HG02870 (cell line): Measurements from ENCODE around the gene KCNG2.
"Not testable (repeated sequence)": the region's sequence is repeated elsewhere in the genome, so short reads cannot be mapped to it uniquely, and the experiment has no call there.

Experiments
- ATAC-seq: cut with Tn5 transposase; IDR thresholded peaks from one replicate; pipeline ENCODE4 v1.9.1; 2021; ENCODE audit warnings: mild to moderate bottlenecking, moderate library complexity; ENCODE audit not compliant: unreplicated experiment

KCNG2 gene

GRCh38 chr18:79849328-79850207, 51.8 kb downstream of the KCNG2 start:
- no peak for ATAC-seq

- no peak for ATAC-seq
Measured at GRCh38 chr18:79850731-79851130, 53.0 kb downstream of the KCNG2 start.

DNA sequence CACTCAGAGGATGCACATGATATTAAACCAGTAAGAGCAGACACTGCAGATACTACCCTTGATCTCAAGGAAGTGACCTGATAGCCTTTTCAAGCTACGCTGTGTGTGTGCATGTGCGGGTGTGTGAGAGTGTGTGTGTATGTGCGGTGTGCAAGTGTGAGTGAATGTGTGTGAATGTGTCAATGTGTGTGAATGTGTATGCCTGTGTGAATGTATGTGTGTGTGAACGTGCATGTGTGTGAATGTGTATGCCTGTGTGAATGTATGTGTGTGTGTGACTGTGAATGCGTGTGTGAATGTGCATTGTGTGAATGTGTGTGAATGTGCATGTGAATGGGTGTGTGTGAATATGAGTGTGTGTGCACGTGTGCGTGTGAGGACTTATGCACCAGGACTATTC, 53.8 kb downstream of the KCNG2 start:
- ATAC-seq: no peak

DNA sequence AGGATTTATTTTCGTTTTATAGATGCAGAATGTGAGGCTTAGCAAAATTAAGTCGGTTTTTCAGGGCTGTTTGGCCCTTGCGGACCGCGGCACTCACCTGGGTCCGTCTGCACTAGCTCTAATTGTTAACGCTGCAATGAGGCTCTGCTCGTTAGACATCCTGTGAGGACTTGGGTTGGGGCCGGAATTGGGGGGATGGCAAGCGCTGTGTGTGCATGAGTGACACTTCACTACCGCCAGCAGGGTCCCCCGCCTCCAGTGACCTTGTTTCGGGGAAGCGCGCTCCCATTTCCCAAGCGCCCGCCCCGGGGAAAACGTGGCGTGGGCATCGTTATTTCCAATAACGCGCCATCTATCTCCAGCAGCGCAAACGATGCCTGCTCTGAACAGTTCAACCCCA, 54.2 kb downstream of the KCNG2 start:
- no peak for ATAC-seq

DNA sequence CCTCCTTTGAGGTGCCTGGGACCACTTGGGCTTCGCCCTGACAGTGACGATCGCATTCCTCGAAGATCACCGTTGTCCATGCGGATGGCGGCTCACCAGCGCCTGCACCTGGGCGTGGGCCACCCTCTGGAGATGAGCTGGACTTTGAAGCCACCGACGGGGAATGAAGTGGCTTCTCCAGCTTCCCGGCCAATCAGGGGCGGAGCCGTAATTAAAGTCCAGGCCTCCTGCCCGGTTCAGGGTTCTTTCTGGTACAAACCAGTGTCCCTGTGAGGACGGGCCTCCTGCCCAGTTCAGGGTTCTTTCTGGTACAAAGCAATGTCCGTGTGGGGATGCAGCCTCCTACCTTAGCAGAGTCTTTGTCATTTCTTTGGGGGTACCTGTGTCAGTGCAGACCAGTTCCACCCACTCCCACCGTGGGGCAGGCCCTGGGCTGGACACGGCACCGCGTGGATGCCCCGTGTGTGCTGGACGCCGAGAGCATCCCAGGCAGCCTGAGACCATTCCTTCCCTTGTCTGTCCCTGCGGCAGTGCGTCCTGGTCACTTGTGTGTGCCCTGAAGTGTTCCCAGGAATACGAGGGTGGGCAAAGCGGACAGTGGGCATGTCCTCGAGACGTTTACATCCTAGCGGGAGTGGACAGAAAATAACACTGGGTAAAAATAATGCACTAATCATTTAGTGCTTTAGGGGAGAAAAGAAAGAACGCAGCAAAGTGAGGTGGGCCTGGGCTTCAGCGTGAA, 55.0 kb downstream of the KCNG2 start:
- ATAC-seq: no peak

DNA sequence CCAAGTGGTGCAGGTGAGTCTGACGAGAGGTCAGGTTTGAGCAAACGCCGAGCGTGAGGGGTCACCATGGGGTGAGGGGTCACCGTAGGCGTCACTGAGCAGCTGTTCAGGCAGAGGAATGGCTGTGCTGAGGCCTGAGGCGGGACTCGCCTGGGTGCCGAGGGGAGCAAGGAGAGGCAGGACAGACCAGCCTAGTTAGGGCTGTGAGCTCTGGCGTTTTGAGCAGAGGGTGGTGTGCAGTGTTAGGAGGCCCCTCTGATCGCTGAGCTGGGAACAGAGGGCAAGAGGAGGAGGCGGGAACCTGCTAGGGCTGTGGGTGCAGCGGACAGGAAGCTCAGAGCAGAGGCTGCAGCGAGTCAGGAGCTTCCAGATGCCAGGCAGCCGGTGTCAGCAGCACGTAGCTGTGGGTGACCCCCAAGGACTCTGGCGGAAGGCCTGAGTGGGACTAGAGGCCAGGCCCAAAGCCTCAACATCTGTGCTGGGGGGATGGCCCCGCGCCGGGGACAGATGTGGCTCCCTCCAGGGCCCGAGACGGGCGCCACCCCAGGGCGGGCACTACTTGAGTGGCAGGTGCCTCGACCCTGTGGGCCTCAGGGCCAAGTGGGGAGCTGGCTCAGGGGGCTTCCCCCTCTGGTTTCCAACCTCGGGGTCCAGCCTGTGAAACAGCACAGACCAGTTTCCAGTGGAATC, 55.7 kb downstream of the KCNG2 start:
- ATAC-seq: no peak

DNA sequence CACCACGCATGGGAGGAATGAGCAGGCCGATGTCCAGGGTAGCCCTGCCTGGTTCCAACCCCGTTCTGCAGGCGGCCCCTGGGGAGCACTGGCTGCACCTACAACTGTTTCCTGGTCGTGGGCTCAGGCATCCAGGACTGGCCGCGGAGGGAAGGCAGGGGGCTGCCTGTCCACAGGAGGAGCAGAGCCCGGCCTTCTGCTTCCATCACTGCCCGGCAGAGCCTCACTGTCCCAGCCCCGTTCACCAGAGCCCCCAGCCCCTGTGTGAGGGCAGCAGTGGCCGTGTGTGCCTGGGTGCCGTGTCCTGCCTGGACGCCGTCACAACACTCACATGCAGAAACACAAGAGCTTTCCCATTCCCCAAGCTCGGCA, 56.2 kb downstream of the KCNG2 start:
- no peak for ATAC-seq

DNA sequence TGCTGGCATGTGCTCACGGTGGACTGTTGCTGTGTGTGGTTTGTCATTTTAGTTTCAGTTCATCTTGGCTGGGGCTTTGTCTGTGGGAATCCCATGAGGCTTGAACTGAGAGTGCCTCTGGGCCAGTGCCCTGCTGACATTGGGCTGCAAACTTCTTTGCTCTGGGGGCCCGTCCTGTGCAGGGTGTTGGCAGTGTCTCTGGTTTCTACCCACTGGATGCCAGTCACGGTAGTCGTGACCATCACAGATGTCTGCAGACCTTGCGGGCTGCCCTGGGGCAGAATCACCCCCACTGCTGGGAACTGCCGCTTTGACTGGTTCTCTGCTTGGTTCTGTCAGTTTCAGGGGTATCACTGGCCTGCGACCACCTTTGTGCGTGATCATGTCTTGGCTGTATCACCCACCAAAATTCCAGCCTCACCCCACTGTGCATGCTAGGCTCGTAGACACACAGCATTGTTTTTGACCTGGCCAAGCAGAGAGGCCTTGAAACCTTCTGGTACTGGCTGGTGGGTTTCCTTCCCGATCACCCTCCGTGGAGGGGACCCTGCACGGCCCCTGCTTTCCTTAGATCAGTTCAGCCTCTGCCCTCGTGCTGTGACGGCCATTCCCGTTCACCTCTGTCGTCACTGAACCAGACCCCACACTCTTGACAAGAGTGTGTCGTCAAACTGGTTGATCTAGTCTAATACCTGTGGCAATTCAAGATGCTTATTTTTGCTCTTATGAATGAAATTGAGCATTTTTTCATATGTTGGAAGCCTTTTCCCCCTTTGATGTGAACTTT, 57.6 kb downstream of the KCNG2 start:
- peak; percentile 77 for ATAC-seq

DNA sequence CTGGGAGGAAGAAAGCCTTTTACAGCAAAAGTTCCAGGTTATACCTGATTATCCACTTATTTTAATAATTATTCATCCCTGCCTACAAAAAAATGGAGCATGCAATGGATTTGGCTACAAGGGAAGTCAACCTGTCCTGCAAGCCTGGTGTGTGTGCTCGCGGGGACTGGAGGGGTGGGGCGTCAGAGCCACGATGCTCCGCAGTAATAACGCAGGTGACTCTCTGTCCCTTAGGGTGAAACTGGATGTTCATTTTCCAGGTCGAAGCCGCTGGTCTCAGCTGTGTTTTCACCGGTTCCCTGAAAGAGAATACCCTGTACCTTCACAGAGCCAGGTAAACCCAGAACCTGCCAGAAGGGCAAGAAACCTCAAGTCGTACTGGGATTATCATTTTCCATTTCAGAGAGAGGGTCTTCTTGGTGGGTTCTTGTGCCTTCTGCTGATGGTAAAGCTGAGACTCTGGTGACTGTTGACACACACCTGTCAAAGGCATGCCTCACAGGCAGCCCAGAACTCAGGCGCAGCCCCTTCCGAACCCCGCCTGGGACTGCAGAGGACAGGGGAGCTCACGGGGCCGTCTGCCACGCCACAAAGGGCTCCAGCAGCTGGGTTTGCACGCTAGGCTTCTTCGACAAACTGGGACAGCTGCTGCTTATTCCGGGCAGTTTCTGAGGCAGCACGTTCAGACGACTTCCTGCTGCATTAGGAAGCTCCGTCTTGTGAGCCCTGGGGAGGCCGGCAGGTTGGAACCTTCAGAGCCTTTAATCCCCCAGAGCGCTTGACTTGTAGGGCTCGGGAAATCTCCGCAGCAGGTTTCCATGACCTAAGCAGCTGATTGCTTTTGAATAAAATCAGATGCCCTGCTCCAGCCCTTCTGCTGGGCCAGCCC, 58.6 kb downstream of the KCNG2 start:
- ATAC-seq: no peak

DNA sequence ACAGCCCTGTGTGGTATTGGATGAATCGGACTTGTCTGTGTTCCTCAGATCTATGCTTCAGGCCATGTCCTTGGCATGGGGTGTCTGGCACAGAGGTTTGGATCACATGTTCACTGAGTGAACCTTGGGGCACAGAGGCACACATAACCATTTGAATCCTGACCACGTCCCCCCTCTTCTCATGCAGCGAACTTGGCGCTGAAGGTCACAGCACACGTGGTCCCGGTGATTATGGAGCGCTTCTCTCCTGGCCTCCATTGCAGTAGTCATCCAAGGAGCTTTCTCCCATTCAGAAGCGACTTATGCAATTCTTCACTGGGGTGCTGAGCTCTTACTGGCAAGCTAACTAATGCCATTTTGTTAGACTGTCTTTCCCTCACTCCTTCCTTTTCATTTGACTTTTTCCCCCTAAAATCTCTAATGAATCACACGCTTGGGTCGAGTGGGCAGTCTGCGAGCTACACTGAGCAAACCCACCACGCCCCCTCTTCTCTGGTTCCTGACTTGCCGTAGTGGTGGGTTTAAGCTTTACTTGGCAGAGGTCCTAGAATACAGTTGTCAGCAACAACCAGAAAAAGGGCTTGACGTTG, 59.4 kb downstream of the KCNG2 start:
- no peak for ATAC-seq

GRCh38 chr18:79859314-79859713, 61.6 kb downstream of the KCNG2 start:
- ATAC-seq: no peak

DNA sequence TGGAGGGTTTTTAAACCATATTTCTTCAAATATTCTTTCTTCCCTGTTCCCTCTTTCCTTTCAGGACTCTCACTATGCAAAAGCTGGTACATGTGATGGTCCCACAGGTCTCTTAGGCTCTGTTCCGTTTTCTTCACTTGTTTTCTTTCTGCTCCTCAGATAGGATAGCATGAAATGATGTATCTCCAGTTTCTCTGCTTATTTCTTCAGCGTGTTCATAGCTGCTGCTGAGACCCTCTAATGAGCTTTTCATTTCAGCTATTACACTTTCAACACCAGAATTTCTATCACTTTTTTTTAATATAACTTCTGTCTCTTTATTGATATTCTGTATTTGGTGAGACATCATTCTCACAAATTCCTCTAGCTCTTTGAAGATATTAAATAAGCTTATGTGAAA, 63.9 kb downstream of the KCNG2 start:
- no peak for ATAC-seq

- no peak for ATAC-seq
Measured at GRCh38 chr18:79862562-79862961, 64.8 kb downstream of the KCNG2 start.

DNA sequence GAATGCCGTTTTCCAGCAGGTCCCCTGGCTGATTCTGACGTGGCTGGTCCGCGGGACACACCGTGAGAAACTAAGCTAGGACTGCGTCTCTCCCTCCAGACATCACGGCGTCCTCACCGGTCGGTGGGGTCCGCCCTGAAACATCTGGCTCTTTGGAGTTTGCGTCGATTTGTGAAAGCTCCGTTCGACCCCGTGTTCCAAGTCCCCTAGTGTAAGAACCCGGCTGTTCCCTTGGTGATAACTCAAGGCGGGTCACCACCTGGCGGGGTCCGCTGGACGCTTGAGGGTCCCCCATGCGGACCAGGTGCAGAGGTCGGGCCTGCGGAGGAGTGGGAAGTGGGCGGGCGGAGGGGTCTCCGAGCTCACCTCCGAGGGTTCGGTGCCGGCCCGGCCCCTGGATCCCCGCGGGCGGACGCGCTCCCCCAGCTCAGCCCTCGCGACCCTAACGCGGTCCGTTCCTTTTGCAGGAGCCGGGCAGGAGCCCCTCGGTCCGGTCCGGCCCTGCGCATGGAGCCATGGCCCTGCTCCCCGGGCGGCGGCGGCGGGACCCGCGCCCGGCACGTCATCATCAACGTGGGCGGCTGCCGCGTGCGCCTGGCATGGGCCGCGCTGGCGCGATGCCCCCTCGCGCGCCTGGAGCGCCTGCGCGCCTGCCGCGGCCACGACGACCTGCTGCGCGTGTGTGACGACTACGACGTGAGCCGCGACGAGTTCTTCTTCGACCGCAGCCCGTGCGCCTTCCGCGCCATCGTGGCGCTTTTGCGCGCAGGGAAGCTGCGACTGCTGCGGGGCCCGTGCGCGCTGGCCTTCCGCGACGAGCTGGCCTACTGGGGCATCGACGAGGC, 65.6 kb downstream of the KCNG2 start:
- ATAC-seq: no peak

GRCh38 chr18:79864006-79864725, 66.4 kb downstream of the KCNG2 start:
- no peak for ATAC-seq

- not testable (repeated sequence) for ATAC-seq
Measured at GRCh38 chr18:79864955-79865354, 67.2 kb downstream of the KCNG2 start.

- ATAC-seq: not testable (repeated sequence)
Measured at GRCh38 chr18:79865951-79866350, 68.2 kb downstream of the KCNG2 start.
